Measurements from ENCODE around the gene DUXB. TPM values are rescaled to one million over a fixed set of nuclear protein-coding genes. Genes with fewer than 3 reads are reported as not detected.

DUXB gene
- total and polyA plus RNA-seq, 2 experiments from 2014 or later = not detected

- TF ChIP-seq ZNF462 (CRISPR knock-in tag; IDR thresholded peaks at IDR 0.05) (no peak), CREB1 (CRISPR knock-in tag; IDR thresholded peaks at IDR 0.05; ENCODE audit: low read depth) (no peak)
Measured at GRCh38 chr16:75726390-75726789, 25.1 kb upstream of the DUXB start, which contains the start of gene CPHXL (continued).

- Histone ChIP-seq H3K9me2 (ENCODE audit: insufficient read depth) (no peaks in the 10 kb centered on the region), H3K4me2 (no peak overlapping the region), H3K4me3 (no peak overlapping the region), H3K36me3 (ENCODE audit: insufficient read depth) (no peaks in the 10 kb centered on the region), H3K79me2 (replicated peaks; ENCODE audit: insufficient read depth) (no peaks in the 10 kb centered on the region), H3K27me3 (ENCODE audit: insufficient read depth) (no peaks in the 10 kb centered on the region), H3K27ac (ENCODE audit: low read depth) (no peak overlapping the region), H2AFZ (no peak overlapping the region), H3K4me1 (ENCODE audit: insufficient read depth) (no peaks in the 10 kb centered on the region), H3F3A (replicated peaks; ENCODE audit: low read depth) (no peaks in the 10 kb centered on the region), H4K20me1 (replicated peaks; ENCODE audit: insufficient read depth) (no peaks in the 10 kb centered on the region)
- ATAC-seq (no peak), DNase-seq (ENCODE audit: low spot score) (no peak)
- no peaks in the 10 kb centered on the region for H3K4me1 Mint-ChIP-seq
- H3K36me3 Mint-ChIP-seq (ENCODE audit: low read depth) = peaks cover 29% of the 10 kb centered on the region; the same call in 1 of the 3 replicates
- peaks cover 82% of the 10 kb centered on the region for H3K9me3 Mint-ChIP-seq
- H3K4me3 Mint-ChIP-seq = no peak overlapping the region
- H3K27me3 Mint-ChIP-seq (ENCODE audit: insufficient read depth, low read depth, poor library complexity) = no peaks in the 10 kb centered on the region
- no peak overlapping the region for H3K27ac Mint-ChIP-seq
- TF ChIP-seq JUNB (IDR thresholded peaks at IDR 0.05; ENCODE audit: unreplicated experiment) (no peak), ZNF462 (CRISPR knock-in tag; IDR thresholded peaks at IDR 0.05) (no peak), EZH2phosphoT487 (IDR thresholded peaks at IDR 0.05; ENCODE audit: unreplicated experiment) (no peak), STAT1 (IDR thresholded peaks at IDR 0.05; ENCODE audit: unreplicated experiment) (no peak), CTCF (conservative IDR thresholded peaks at IDR 0.05; ENCODE audit: low read depth in 2 of 2) (no peak)
Measured at GRCh38 chr16:75718452-75718851, 17.2 kb upstream of the DUXB start.

Measured in GM23338 (cell line).